Vagina (tissue), 2 donors: ENCODE measurements around the gene PLAGL1. TPM values are rescaled to one million over a fixed set of nuclear protein-coding genes. Genes with fewer than 3 reads are reported as not detected.

Experiments used
- DNase-seq, 2 donors: peaks; one replicate each; pipeline ENCODE4 v3.0.0-alpha.2; 2017; ENCODE audit errors: extremely low spot score in 2 of 2
- H3K27ac ChIP-seq: fragments of 200-600 bp; sonication (generic); one replicate; pipeline ENCODE4 v1.5.1; 2019
- H3K27me3 ChIP-seq: fragments of 200-600 bp; sonication (generic); one replicate; pipeline ENCODE4 v1.5.1; 2019
- H3K36me3 ChIP-seq, 2 donors: fragments of 200-600 bp; sonication (generic); one replicate each; pipeline ENCODE4 v1.5.1; 2017 to 2019
- H3K4me1 ChIP-seq: fragments of 200-600 bp; sonication (generic); one replicate; pipeline ENCODE4 v1.5.1; 2019
- H3K4me3 ChIP-seq, 2 donors: fragments of 200-600 bp; sonication (generic); 1 replicate in 1 of 2; 2 replicates in 1 of 2; pipeline ENCODE4 v1.5.1; 2016 to 2019
- H3K9me3 ChIP-seq: fragments of 200-600 bp; sonication (generic); one replicate; pipeline ENCODE4 v1.5.1; 2019
- POLR2A ChIP-seq, 2 donors: fragments of 450-650 bp; IDR thresholded peaks; one replicate each; pipeline ENCODE4 v1.6.1; 2017; ENCODE audit warnings: antibody characterized with exemption in 2 of 2, mild to moderate bottlenecking in 2 of 2, moderate library complexity in 2 of 2
- POLR2AphosphoS5 ChIP-seq, 2 donors: sonication (generic); formaldehyde crosslinking; IDR thresholded peaks; one replicate each; pipeline ENCODE4 v1.9.0; 2017; ENCODE audit warnings: antibody characterized with exemption in 2 of 2, mild to moderate bottlenecking in 2 of 2, low read depth in 1 of 2; ENCODE audit not compliant: insufficient read depth in 1 of 2
- intact Hi-C: fragments of 100-400 bp; cut with DNase I; formaldehyde crosslinking; loops from one replicate; pipeline ENCODE4 v1.15.1; 2023
- small RNA-seq: library from RNA; depleted of rRNA; stranded (forward); fragments of <200 nt; gene quantifications from one replicate; pipeline ENCODE3, GENCODE V24; 2016
- total RNA-seq: library from RNA; depleted of rRNA; stranded (reverse); fragments of >200 nt; gene quantifications from one replicate; pipeline ENCODE4 v1.2.3, GENCODE V29; 2016
- TF ChIP-seq, protein P1 (sequence below), 3 experiments: fragments of 450-650 bp in 2 of 3; fragments of 200-600 bp in 1 of 3; sonication (generic) in 1 of 3; IDR thresholded peaks; one replicate each; pipeline ENCODE4 v1.5.1; 2017 to 2019; ENCODE audit warnings: antibody characterized with exemption in 3 of 3, mild to moderate bottlenecking in 2 of 3, moderate library complexity in 2 of 3

PLAGL1 gene
- total RNA-seq, 1 donor from 2014 or later = 23.1 TPM

- Histone ChIP-seq H3K9me3 (no peaks in the 10 kb centered on the region), H3K36me3 (no peaks in the 10 kb centered on the region), H3K4me3 (no peak overlapping the region), H3K4me1 (peaks cover 10% of the 10 kb centered on the region), H3K27me3 (no peaks in the 10 kb centered on the region), H3K27ac (no peak overlapping the region)
- TF ChIP-seq, protein P1, sequence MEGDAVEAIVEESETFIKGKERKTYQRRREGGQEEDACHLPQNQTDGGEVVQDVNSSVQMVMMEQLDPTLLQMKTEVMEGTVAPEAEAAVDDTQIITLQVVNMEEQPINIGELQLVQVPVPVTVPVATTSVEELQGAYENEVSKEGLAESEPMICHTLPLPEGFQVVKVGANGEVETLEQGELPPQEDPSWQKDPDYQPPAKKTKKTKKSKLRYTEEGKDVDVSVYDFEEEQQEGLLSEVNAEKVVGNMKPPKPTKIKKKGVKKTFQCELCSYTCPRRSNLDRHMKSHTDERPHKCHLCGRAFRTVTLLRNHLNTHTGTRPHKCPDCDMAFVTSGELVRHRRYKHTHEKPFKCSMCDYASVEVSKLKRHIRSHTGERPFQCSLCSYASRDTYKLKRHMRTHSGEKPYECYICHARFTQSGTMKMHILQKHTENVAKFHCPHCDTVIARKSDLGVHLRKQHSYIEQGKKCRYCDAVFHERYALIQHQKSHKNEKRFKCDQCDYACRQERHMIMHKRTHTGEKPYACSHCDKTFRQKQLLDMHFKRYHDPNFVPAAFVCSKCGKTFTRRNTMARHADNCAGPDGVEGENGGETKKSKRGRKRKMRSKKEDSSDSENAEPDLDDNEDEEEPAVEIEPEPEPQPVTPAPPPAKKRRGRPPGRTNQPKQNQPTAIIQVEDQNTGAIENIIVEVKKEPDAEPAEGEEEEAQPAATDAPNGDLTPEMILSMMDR (IDR thresholded peaks at IDR 0.05) = no peak
- TF ChIP-seq POLR2AphosphoS5 (IDR thresholded peaks at IDR 0.05; ENCODE audit: insufficient read depth in 1 of 2, low read depth in 1 of 2) (peak in 1 of 2 donors; percentile 24), POLR2A (IDR thresholded peaks at IDR 0.05) (no peak)
- DNase-seq = no peak
- intact Hi-C loops = no loop called here
These were observed 105.9 kb downstream of the PLAGL1 start for GRCh38 chr6:143901885-143902750.

- Histone ChIP-seq H3K27me3 (no peaks in the 10 kb centered on the region), H3K27ac (no peak overlapping the region), H3K9me3 (no peaks in the 10 kb centered on the region), H3K4me1 (peaks cover 10% of the 10 kb centered on the region), H3K4me3 (no peak overlapping the region), H3K36me3 (no peaks in the 10 kb centered on the region)
- TF ChIP-seq POLR2A (IDR thresholded peaks at IDR 0.05) (no peak), POLR2AphosphoS5 (IDR thresholded peaks at IDR 0.05; ENCODE audit: insufficient read depth in 1 of 2, low read depth in 1 of 2) (no peak)
- TF ChIP-seq, protein P1 (IDR thresholded peaks at IDR 0.05) = no peak
- intact Hi-C loops = no loop called here
- DNase-seq = no peak
These were observed 107.7 kb downstream of the PLAGL1 start for GRCh38 chr6:143900358-143900757.

- H3K4me1 ChIP-seq = no peaks in the 10 kb centered on the region
- TF ChIP-seq POLR2A (IDR thresholded peaks at IDR 0.05) = no peak
- TF ChIP-seq, protein P1 (IDR thresholded peaks at IDR 0.05) = no peak
- peak in 1 of 2 donors; percentile 44 for TF ChIP-seq POLR2AphosphoS5 (IDR thresholded peaks at IDR 0.05; ENCODE audit: insufficient read depth in 1 of 2, low read depth in 1 of 2)
- DNase-seq = no peak
- H3K27ac ChIP-seq = no peak overlapping the region
- intact Hi-C loops = no loop called here
- H3K36me3 ChIP-seq = no peaks in the 10 kb centered on the region
- no peaks in the 10 kb centered on the region for H3K9me3 ChIP-seq
- H3K4me3 ChIP-seq = no peak overlapping the region
- H3K27me3 ChIP-seq = no peaks in the 10 kb centered on the region
These were observed 111.8 kb downstream of the PLAGL1 start for GRCh38 chr6:143896126-143896860.

DNA sequence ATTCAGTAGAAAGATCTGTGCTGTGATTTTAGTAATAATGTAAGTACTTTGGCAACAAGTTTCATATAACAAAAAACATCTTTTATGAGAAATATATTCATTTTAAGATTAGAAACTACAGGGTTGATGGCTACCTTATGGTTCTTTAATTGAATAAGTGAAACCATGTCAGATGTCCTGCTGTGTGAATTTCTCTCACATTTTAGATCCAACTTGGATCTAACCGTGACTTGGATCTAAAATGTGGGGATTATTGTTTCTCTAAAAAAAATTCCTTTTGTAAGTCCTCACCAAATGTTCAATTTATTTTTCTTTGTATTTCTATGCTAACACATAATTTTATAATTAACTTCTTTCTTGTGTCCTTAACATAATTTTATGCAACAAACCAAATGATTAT is 113.4 kb downstream of the PLAGL1 start:
- no peaks in the 10 kb centered on the region for H3K9me3 ChIP-seq
- no peak for DNase-seq
- intact Hi-C loops = no loop called here
- TF ChIP-seq POLR2A (IDR thresholded peaks at IDR 0.05) = no peak
- TF ChIP-seq, protein P1 (IDR thresholded peaks at IDR 0.05) = no peak
- H3K4me1 ChIP-seq = no peaks in the 10 kb centered on the region
- no peaks in the 10 kb centered on the region for H3K36me3 ChIP-seq
- H3K27me3 ChIP-seq = no peaks in the 10 kb centered on the region
- no peak overlapping the region for H3K27ac ChIP-seq
- no peak overlapping the region for H3K4me3 ChIP-seq

Small RNA genes within 50 kb of the gene (small RNA-seq; reads per million reads assigned to genes)
- not detected for gene RF02143

Other genes starting within 250 kb of the PLAGL1 start
- gene LTV1, start 164.9 kb downstream of the PLAGL1 start, total RNA-seq = 23.3 TPM
- not detected for gene ZC2HC1B, start 143.8 kb downstream of the PLAGL1 start, total RNA-seq
- gene SF3B5, start 87.3 kb upstream of the PLAGL1 start, total RNA-seq = 134 TPM
- 5.4 TPM for gene STX11, start 142.3 kb upstream of the PLAGL1 start, total RNA-seq